ENCODE measurements around the gene FIGN. TPM values are rescaled to one million over a fixed set of nuclear protein-coding genes. Genes with fewer than 3 reads are reported as not detected.

FIGN gene
- total and polyA plus RNA-seq, 9 of the 15 experiments (the other 6 are each of a cell fraction or from before 2014, with no cell fraction given): 0.02 TPM; not detected in 8

GRCh38 chr2:163556511-163556910 is 179.3 kb downstream of the FIGN start (continued):
- TF ChIP-seq ZBTB34 (CRISPR knock-in tag; IDR thresholded peaks at IDR 0.05): no peak
- no peak for TF ChIP-seq ZNF398 (CRISPR knock-in tag; IDR thresholded peaks at IDR 0.05)
- no peak for TF ChIP-seq ZNF395 (CRISPR knock-in tag; IDR thresholded peaks at IDR 0.05)
- no peak for TF ChIP-seq DIDO1 (tag; IDR thresholded peaks at IDR 0.05; ENCODE audit: low read depth)
- no peak for TF ChIP-seq PTTG1 (tag; IDR thresholded peaks at IDR 0.05; ENCODE audit: low read depth)
- TF ChIP-seq RBM22 (IDR thresholded peaks at IDR 0.05; ENCODE audit: low read depth, low read length, poor library complexity, severe bottlenecking): no peak

Data from K562 (cell line).